Left renal pelvis (tissue), 4 donors: ENCODE results near the gene CD93. TPM values are rescaled to one million over a fixed set of nuclear protein-coding genes. Genes with fewer than 3 reads are reported as not detected.

ENCODE experiments used
- DNase-seq, 4 donors: peaks; one replicate each; pipeline ENCODE4 v3.0.0-alpha.2; 2013; ENCODE audit warnings: low read depth in 4 of 4, low spot score in 3 of 4
- polyA plus RNA-seq, 4 donors: library from polyadenylated mRNA; unstranded; fragments of 120-200 nt; gene quantifications; one replicate each; pipeline ENCODE4 v1.2.1, GENCODE V29; 2013; ENCODE audit not compliant: insufficient read length in 4 of 4

CD93 gene
- polyA plus RNA-seq, 4 donors: 35.4 to 47.4 (median 39.5) TPM

- DNase-seq: no peak
These were observed 15.7 kb upstream of the CD93 start for GRCh38 chr20:23101696-23102406.

DNA sequence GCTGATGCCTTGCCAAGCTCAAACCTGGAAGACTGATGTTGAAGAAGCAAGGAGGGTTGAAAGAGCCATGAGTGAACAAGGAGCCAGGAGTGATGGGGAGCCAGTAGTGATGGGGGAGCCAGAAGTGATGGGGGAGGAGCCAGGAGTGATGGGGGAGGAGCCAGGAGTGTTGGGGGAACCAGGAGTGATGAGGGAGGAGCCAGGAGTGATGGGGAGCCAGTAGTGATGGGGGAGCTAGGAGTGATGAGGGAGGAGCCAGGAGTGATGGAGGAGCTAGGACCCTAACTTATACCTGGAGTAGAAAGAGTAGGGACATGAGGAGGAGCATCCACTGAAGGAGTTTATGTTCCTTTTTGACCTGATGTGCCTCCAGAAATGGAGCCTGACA lies 14.6 kb upstream of the CD93 start:
- DNase-seq: no peak

GRCh38 chr20:23099791-23100719 lies 13.9 kb upstream of the CD93 start:
- no peak for DNase-seq

DNA sequence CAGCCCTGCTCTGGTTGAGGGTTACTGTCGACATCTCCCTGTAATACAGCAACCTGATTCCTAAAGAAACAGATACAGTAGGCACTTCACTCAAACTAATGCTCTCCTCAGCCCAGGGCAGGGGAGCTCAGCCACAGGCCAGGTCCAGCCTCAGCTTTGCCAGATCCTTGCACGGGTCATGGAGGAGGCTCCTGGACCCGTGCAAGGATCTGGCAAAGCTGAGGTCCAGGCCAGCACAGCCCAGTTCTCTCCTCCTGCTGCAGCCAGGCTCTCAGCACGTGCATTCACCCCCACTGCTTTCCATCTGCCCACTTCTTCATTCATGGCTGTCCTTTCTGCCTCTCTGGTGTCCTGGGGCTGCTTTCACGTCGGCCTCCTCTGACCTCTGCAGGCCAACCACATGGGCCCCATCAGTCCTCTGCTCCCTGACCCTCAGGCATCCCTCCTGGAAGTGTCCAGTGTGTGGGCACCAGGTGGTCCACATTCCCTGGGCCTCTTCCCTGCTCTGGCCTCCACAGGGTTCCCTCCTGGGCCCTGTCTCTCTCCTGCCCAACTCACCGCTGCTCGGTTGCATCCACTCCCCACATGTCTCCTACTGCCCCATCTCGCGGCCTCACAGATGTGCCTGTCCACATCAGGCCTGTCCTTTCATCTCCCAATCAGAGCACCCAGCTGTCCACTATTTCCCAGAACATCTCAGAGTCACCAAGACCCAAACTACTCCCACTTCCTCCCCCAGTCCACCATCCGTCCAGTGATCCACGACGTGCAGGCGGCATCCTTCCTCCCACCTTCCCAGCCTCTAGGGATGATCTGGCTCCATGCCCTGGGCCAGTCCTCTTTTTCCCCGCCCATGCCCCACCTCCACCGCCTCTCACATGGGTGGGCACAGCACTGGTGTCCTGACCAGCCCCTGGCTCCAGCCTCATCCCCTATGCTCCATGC lies 11.8 kb upstream of the CD93 start:
- no peak for DNase-seq

- no peak for DNase-seq
These were observed 10.9 kb upstream of the CD93 start for GRCh38 chr20:23096986-23097520.

- no peak for DNase-seq
These were observed 10.0 kb upstream of the CD93 start for GRCh38 chr20:23096097-23096496.

DNA sequence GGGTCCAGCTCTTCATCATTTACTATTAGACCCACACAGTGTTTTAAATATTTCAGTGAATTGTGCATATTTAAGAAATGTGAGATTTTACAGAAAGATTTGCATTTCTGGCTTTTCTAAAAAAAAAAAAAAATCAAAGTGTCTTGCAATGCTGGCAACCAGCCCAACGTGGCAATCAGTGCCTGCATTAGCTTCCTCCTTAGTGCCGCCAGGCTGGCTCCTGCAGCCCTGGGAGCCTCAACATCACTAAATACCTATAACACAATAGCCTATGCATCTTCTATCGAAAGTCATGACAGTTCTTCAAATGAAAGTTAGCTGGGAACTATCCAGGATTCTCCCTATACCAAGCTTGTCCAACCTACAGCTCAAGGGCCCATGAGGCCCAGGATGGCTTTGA lies 9.4 kb upstream of the CD93 start:
- DNase-seq: no peak

- DNase-seq: no peak
These were observed 8.8 kb upstream of the CD93 start for GRCh38 chr20:23094927-23095326.

DNA sequence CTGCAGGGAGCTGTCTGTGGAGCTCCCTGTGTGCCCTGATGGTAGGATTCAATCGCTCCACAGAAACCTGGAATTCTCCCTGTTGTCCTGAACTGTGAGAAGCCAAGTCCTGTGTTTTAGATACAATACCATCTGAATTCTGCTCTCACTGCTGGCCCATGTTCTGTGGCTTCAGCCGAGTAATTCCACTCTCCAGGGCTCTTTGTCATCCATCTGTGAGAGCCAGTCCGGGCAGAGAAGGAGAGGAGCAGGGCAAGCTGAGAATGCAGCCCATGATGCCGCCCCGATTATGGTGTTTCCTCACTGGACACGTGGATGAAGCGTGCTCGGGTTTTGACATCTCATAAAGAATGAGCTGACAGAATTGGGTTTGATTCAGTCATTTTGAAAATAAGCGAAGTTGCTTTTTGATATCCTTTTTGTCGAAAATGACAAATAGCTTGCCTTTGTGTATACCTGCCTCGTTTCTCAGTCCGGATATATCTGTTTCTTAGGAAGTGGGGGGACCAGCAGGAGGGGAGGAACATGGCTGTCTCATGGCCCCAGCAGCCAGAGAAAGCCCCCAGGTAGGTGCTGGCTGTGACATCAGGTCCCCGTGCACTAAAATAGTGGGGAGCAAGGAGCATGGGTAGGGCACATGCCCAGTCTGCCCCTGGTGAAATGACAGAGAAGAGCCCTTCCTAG lies 8.2 kb upstream of the CD93 start:
- no peak for DNase-seq

- no peak for DNase-seq
These were observed 7.5 kb upstream of the CD93 start for GRCh38 chr20:23093613-23094012.

- no peak for DNase-seq
These were observed 6.9 kb upstream of the CD93 start for GRCh38 chr20:23092861-23093495.

DNA sequence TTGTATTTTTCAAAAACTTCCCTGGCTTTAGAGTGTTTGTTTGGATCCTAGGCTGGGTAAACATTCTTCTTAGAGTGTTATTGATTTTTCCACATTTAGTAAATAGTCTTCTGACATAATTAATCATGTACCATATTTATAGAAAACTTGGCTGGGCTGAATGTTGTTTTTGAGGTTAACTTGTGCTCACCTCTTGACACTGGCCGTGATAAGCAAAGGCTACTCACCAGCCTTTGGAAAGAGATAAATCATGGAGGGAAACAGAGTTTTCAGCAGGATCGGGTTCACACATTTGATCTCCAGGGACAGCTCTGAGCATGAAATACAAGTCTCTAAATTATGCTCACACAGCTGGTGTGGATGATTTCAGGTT lies 6.2 kb upstream of the CD93 start:
- no peak for DNase-seq

DNA sequence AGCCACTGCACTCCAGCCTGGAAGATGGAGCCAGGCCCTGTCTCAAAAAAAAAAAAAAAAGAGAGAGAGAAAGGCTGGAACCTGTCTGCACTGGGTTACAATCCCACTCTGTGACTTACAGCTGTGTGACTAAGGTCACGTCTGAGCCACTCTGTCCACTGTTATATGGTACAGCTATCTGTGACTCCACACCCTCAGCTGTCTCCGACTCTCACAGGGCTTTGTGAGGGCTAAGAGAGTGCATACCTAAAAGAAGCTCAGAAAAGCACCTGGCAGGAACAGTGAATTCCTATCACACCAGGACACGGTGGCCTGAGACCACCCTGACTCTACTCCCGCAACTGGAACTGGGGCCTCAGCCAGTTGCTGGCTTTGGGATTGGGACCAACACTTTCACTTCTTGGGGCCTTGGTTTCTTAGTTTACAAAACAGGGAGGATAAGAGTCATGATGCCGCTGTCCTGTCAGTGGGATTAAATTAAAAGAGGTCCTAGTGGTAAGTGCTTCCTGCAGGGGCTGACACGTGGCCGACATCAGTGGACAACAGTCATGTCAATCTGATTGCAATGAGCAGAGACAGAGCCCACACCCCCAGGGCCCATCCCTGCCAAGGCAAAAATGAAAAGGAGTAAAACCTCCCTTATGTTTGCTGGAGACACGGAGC lies 5.7 kb upstream of the CD93 start:
- no peak for DNase-seq

DNA sequence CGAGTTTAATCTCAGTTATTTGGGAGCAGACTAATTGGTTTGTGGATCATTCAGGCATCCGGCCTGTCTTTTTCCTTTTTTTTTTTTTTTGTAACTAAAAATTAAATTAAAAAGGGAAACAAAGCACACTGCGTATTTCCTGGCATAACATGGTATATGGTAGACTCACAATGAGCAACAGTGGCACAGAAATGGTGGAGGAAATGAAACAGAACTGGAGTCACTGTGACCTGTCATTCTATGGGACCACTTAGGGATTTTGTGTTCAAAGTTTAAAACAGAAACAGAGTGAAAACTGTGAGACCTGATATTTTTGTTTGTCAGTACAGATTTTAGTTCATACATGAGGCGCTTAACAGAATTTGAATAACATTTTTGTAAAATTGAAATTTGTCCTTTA lies 4.8 kb upstream of the CD93 start:
- no peak for DNase-seq

DNA sequence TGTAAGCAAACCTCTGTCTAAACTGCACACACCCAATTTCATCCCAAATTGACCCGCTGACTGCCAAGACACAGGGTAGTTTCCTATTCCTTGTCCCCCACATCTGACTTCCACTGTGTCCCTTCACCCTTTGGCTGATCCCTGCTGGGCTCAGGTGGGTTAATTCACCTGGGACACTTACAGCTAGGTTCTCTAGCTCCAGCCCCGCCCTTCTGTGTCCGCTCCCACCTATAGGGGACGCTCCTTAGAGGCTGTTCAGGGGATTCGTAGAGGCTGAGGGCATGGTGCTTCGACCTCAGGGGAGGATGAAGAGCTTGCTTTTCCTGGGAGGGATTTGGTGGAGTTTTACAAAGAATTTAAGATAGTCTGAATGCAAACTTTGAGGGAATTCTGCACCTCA lies 4.0 kb upstream of the CD93 start:
- DNase-seq: no peak

DNA sequence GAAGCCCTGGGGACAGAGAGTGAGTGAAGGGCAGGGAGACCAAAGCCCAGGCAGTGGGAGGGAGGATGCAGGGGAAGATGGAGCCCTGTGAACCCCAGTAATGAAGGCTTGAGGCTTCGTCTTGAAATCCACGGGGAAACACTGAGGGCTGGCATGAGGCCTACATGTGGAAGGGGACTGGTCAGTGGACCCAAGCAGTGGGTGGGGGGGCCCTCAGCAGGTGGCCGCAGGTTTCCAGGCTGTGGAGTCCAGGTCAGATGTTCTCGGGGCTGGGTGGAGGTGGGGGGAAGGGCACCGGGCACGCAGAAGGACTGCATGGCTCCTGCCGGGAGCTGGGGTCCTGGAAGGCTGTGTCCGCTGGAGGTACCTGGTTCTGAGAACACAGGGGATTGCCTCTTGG lies 2.7 kb upstream of the CD93 start:
- no peak for DNase-seq

DNA sequence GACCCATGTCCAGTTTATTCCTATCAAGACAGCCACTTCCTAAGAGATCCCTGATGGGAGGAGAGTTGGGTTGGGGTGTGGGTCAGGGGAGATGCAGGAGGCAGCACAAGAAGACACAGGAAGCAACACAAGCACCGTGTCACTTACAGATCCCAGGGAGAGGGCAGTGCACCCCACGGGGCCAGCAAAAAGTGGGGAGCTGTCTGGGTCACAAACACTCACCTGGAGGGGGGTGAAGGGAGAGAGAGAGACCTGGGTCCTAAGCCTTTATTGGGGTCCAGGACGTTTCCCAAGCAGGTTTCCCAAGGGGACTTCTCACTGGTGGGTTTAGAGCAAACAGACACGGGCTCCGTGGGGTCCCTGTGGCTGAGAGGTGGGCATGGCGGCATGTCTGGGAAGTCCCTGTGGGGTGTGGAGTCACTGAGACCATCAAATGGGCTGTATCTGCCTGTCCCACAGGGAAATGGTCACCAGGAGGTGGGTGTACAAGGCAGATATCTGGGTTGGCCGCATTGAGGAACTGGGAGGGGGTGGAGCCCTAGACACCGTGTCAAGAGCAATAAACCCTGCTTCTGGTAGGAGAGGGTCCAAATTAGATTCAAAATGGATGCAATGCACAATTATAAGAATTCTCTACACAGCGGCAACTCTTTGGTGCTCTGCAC lies 1.6 kb upstream of the CD93 start:
- DNase-seq: no peak

- DNase-seq: no peak
These were observed 847 bp upstream of the CD93 start for GRCh38 chr20:23086931-23087411.
